GM23338 (cell line): ENCODE data around the gene CHST15. TPM values are rescaled to one million over a fixed set of nuclear protein-coding genes. Genes with fewer than 3 reads are reported as not detected.
A peak's percentile ranks its signal among the peaks of the same experiment; 100 is the strongest.

Experiments used
- ATAC-seq: fragments of 200-7000 bp; cut with Tn5 transposase; 3 replicates; pipeline ENCODE4 v1.9.1; 2020
- DNase-seq: peaks from one replicate; pipeline ENCODE4 v3.0.0-alpha.2; 2015; ENCODE audit warnings: low spot score
- H2AFZ ChIP-seq: fragments of 200-600 bp; sonication (generic); 2 replicates; pipeline ENCODE4 v1.8.0; 2016; ENCODE audit warnings: antibody characterized with exemption, mild to moderate bottlenecking, moderate library complexity
- H3F3A ChIP-seq: fragments of 200-600 bp; sonication (generic); replicated peaks from 2 replicates; pipeline ENCODE4 v1.8.0; 2017; ENCODE audit warnings: antibody characterized with exemption, mixed run types, low read depth
- H3K27ac ChIP-seq: fragments of 200-600 bp; sonication (generic); 2 replicates; pipeline ENCODE4 v1.6.1; 2016; ENCODE audit warnings: low read depth
- H3K27me3 ChIP-seq: fragments of 200-600 bp; sonication (generic); 2 replicates; pipeline ENCODE4 v1.8.0; 2016; ENCODE audit warnings: mild to moderate bottlenecking, mixed run types, moderate library complexity; ENCODE audit not compliant: insufficient read depth
- H3K36me3 ChIP-seq: fragments of 200-600 bp; sonication (generic); 2 replicates; pipeline ENCODE4 v1.8.0; 2016; ENCODE audit warnings: mild to moderate bottlenecking; ENCODE audit not compliant: insufficient read depth
- H3K4me1 ChIP-seq: fragments of 200-600 bp; sonication (generic); 2 replicates; pipeline ENCODE4 v1.8.0; 2016; ENCODE audit warnings: mild to moderate bottlenecking, moderate library complexity; ENCODE audit not compliant: insufficient read depth
- H3K4me2 ChIP-seq: fragments of 200-600 bp; sonication (generic); 2 replicates; pipeline ENCODE4 v1.7.1; 2017; ENCODE audit warnings: mixed run types
- H3K4me3 ChIP-seq: fragments of 200-600 bp; sonication (generic); 2 replicates; pipeline ENCODE4 v1.6.1; 2016; ENCODE audit warnings: mixed run types
- H3K79me2 ChIP-seq: fragments of 200-600 bp; sonication (generic); replicated peaks from 2 replicates; pipeline ENCODE4 v1.8.0; 2017; ENCODE audit warnings: mild to moderate bottlenecking; ENCODE audit not compliant: insufficient read depth
- H3K9me2 ChIP-seq: fragments of 200-600 bp; sonication (generic); 2 replicates; pipeline ENCODE4 v1.8.0; 2017; ENCODE audit not compliant: insufficient read depth
- H4K20me1 ChIP-seq: fragments of 200-600 bp; sonication (generic); replicated peaks from 2 replicates; pipeline ENCODE4 v1.8.0; 2017; ENCODE audit warnings: mild to moderate bottlenecking; ENCODE audit not compliant: insufficient read depth
- H3K27ac Mint-ChIP-seq: 2 replicates; pipeline ENCODE4 v1.8.0; 2020; ENCODE audit warnings: inconsistent platforms, mild to moderate bottlenecking, moderate library complexity, mixed read lengths
- H3K27me3 Mint-ChIP-seq: 3 replicates; pipeline ENCODE4 v1.8.0; 2022; ENCODE audit warnings: low read depth, mild to moderate bottlenecking, moderate library complexity, mixed read lengths, inconsistent platforms; ENCODE audit not compliant: insufficient read depth, poor library complexity
- H3K36me3 Mint-ChIP-seq: 3 replicates; pipeline ENCODE4 v1.8.0; 2021; ENCODE audit warnings: low read depth, mild to moderate bottlenecking, inconsistent platforms, moderate library complexity, mixed read lengths
- H3K4me1 Mint-ChIP-seq: 3 replicates; pipeline ENCODE4 v1.8.0; 2020; ENCODE audit warnings: mild to moderate bottlenecking, inconsistent platforms, mixed read lengths
- H3K4me3 Mint-ChIP-seq: 3 replicates; pipeline ENCODE4 v1.8.0; 2021; ENCODE audit warnings: moderate library complexity, mild to moderate bottlenecking, inconsistent platforms, mixed read lengths
- H3K9me3 Mint-ChIP-seq: 3 replicates; pipeline ENCODE4 v1.8.0; 2020; ENCODE audit warnings: moderate library complexity, mild to moderate bottlenecking, inconsistent platforms, mixed read lengths
- ETS1 ChIP-seq: IDR thresholded peaks from 2 replicates; pipeline ENCODE4 v1.6.1; 2016; ENCODE audit warnings: antibody characterized with exemption
- EZH2phosphoT487 ChIP-seq: fragments of 200-600 bp; sonication (generic); IDR thresholded peaks from one replicate; pipeline ENCODE4 v1.8.1; 2018; ENCODE audit warnings: antibody characterized with exemption; ENCODE audit not compliant: unreplicated experiment
- JUNB ChIP-seq: IDR thresholded peaks from one replicate; pipeline ENCODE4 v1.6.1; 2016; ENCODE audit warnings: antibody characterized with exemption; ENCODE audit not compliant: unreplicated experiment
- NANOG ChIP-seq: IDR thresholded peaks from 2 replicates; pipeline ENCODE4 v1.6.1; 2016; ENCODE audit warnings: antibody characterized with exemption, borderline replicate concordance
- POLR2AphosphoS5 ChIP-seq: IDR thresholded peaks from 2 replicates; pipeline ENCODE4 v1.6.1; 2016; ENCODE audit warnings: antibody characterized with exemption, low read depth
- REST ChIP-seq: IDR thresholded peaks from one replicate; pipeline ENCODE4 v1.6.1; 2018; ENCODE audit warnings: antibody characterized with exemption; ENCODE audit not compliant: unreplicated experiment
- STAT1 ChIP-seq: IDR thresholded peaks from one replicate; pipeline ENCODE4 v1.6.1; 2016; ENCODE audit warnings: antibody characterized with exemption; ENCODE audit not compliant: unreplicated experiment
- ZNF114 ChIP-seq: fragments of 250-450 bp; sonication (Bioruptor Pico); IDR thresholded peaks from 2 replicates; pipeline ENCODE4 v1.5.0; 2020; ENCODE audit warnings: mild to moderate bottlenecking, moderate library complexity
- ZNF331 ChIP-seq: fragments of 250-450 bp; sonication (Bioruptor Pico); IDR thresholded peaks from 2 replicates; pipeline ENCODE4 v1.5.0; 2020; ENCODE audit warnings: low read depth, mild to moderate bottlenecking, moderate library complexity
- polyA plus RNA-seq: library from polyadenylated mRNA; unstranded; fragments of >200 nt; fragmentation: Nextera tagmentation; extraction: Ambion mirVana; gene quantifications from 2 replicates; pipeline ENCODE4 v1.2.1, GENCODE V29; 2016
- total RNA-seq: library from RNA; depleted of rRNA; stranded (reverse); fragments of >200 nt; shearing (Covaris generic); gene quantifications from 2 replicates; pipeline ENCODE4 v1.2.3, GENCODE V29; 2014
- TF ChIP-seq, protein P1 (sequence below): fragments of 250-450 bp; sonication (Bioruptor Pico); IDR thresholded peaks from 2 replicates; pipeline ENCODE4 v1.5.0; 2020; ENCODE audit warnings: mild to moderate bottlenecking, moderate library complexity

CHST15 gene
- total and polyA plus RNA-seq, 2 experiments from 2014 or later = 2.6 to 11.2 TPM

DNA sequence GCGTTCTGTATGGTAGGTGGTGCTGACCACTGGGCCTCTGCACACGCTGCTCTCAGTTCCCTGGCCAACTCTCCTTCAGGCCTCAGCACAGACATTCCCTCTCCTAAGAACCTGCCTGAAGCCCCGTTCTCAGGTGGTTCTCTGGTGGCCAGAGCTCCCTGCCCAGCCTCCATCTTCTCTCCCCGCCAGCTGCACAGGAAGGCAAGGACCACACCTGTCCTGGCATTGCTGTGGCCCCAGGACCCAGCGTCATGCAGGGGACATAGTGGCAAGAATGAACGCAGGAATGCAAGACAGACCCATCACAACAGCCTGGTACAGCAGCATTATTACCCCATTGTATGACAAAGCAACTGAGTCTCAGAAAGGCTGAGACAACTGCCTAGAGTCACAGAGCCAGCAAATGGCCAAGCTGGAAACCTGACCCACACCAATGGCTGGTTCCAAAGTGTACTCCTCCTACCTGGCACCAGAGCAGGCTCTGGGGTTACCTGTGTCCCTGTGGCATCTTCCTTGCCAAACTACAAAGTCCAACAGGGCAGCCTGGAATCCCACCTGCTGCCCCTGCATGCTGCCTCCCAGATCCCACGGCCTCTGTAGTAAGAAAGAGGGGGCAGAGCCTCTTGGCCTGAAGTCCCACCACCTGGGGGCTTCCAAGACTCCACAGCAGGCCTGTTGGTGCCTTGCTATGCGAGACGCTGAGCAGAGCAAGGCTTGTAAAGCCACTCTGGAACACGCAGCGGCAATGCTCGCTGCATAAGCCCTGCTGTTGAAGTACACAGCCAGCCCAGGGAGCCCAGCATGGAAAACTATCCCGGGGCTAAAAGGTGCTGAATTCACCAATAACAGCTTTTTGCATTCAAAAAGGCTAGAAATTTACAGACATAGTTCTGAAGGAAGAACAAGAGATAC lies 73.3 kb downstream of the CHST15 start (continued):
- TF ChIP-seq STAT1 (no peak), REST (no peak), ETS1 (no peak), NANOG (no peak; the same call in 1 of the 2 replicates), POLR2AphosphoS5 (peak; percentile 17; the same call in 1 of the 2 replicates), EZH2phosphoT487 (no peak), ZNF114 (CRISPR knock-in tag) (no peak), ZNF331 (CRISPR knock-in tag) (no peak), JUNB (no peak)

DNA sequence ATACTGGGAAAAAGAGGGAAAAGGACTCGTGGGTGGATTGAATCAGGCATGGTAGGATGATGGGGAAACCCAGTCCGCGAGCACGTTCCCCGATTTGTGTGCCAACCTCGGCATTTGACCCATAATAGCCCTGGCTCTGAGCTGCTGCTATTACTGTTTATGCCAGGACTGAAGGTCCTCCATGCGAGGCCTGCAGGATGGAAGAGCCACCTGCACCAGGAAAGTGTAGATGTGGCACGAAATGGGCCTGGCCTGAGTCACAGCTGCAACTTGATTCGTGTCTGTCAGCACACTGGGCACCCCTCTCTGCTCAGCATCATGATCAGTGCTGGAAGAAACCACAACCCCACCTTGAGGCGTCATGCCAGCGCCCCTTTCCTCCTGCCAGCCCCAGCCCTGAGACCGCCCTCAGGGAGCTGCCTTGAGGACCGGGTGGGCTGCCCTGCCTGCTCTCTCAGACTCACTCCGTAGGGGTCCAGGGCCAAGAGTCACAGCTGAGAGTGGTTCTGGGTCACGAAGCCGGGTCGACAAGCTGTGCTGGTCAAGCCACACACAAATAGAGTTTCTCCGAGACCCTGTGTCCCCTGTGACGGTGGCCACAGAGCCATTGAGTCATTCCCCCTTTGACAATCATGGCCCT lies 74.4 kb downstream of the CHST15 start:
- no peaks in the 10 kb centered on the region for H4K20me1 ChIP-seq
- H3K27ac Mint-ChIP-seq = no peak overlapping the region
- no peaks in the 10 kb centered on the region for H3K9me2 ChIP-seq
- no peak overlapping the region for H3K4me3 ChIP-seq
- H3K27me3 Mint-ChIP-seq = peaks cover 12% of the 10 kb centered on the region
- no peak overlapping the region for H3K4me3 Mint-ChIP-seq
- H3K4me2 ChIP-seq = 0 out of 2 replicates have a peak overlapping the region, but pooled peaks have one; percentile 70
- no peak overlapping the region for H2AFZ ChIP-seq
- TF ChIP-seq, protein P1, sequence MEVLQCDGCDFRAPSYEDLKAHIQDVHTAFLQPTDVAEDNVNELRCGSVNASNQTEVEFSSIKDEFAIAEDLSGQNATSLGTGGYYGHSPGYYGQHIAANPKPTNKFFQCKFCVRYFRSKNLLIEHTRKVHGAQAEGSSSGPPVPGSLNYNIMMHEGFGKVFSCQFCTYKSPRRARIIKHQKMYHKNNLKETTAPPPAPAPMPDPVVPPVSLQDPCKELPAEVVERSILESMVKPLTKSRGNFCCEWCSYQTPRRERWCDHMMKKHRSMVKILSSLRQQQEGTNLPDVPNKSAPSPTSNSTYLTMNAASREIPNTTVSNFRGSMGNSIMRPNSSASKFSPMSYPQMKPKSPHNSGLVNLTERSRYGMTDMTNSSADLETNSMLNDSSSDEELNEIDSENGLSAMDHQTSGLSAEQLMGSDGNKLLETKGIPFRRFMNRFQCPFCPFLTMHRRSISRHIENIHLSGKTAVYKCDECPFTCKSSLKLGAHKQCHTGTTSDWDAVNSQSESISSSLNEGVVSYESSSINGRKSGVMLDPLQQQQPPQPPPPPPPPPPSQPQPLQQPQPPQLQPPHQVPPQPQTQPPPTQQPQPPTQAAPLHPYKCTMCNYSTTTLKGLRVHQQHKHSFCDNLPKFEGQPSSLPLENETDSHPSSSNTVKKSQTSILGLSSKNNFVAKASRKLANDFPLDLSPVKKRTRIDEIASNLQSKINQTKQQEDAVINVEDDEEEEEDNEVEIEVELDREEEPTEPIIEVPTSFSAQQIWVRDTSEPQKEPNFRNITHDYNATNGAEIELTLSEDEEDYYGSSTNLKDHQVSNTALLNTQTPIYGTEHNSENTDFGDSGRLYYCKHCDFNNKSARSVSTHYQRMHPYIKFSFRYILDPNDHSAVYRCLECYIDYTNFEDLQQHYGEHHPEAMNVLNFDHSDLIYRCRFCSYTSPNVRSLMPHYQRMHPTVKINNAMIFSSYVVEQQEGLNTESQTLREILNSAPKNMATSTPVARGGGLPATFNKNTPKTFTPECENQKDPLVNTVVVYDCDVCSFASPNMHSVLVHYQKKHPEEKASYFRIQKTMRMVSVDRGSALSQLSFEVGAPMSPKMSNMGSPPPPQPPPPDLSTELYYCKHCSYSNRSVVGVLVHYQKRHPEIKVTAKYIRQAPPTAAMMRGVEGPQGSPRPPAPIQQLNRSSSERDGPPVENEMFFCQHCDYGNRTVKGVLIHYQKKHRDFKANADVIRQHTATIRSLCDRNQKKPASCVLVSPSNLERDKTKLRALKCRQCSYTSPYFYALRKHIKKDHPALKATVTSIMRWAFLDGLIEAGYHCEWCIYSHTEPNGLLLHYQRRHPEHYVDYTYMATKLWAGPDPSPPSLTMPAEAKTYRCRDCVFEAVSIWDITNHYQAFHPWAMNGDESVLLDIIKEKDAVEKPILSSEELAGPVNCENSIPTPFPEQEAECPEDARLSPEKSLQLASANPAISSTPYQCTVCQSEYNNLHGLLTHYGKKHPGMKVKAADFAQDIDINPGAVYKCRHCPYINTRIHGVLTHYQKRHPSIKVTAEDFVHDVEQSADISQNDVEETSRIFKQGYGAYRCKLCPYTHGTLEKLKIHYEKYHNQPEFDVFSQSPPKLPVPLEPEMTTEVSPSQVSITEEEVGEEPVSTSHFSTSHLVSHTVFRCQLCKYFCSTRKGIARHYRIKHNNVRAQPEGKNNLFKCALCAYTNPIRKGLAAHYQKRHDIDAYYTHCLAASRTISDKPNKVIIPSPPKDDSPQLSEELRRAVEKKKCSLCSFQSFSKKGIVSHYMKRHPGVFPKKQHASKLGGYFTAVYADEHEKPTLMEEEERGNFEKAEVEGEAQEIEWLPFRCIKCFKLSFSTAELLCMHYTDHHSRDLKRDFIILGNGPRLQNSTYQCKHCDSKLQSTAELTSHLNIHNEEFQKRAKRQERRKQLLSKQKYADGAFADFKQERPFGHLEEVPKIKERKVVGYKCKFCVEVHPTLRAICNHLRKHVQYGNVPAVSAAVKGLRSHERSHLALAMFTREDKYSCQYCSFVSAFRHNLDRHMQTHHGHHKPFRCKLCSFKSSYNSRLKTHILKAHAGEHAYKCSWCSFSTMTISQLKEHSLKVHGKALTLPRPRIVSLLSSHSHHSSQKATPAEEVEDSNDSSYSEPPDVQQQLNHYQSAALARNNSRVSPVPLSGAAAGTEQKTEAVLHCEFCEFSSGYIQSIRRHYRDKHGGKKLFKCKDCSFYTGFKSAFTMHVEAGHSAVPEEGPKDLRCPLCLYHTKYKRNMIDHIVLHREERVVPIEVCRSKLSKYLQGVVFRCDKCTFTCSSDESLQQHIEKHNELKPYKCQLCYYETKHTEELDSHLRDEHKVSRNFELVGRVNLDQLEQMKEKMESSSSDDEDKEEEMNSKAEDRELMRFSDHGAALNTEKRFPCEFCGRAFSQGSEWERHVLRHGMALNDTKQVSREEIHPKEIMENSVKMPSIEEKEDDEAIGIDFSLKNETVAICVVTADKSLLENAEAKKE = no peak
- peaks cover 19% of the 10 kb centered on the region for H3F3A ChIP-seq
- H3K4me1 ChIP-seq = peaks cover 31% of the 10 kb centered on the region
- peaks cover 11% of the 10 kb centered on the region for H3K36me3 Mint-ChIP-seq
- ATAC-seq (no peak), DNase-seq (no peak)
- no peaks in the 10 kb centered on the region for H3K27me3 ChIP-seq
- peaks cover 73% of the 10 kb centered on the region for H3K4me1 Mint-ChIP-seq
- H3K9me3 Mint-ChIP-seq = peaks cover 2% of the 10 kb centered on the region
- H3K79me2 ChIP-seq = no peaks in the 10 kb centered on the region
- H3K36me3 ChIP-seq = no peaks in the 10 kb centered on the region
- no peak overlapping the region for H3K27ac ChIP-seq
